ENCODE measurements around the gene BNC2.

- TF ChIP-seq, protein P1, sequence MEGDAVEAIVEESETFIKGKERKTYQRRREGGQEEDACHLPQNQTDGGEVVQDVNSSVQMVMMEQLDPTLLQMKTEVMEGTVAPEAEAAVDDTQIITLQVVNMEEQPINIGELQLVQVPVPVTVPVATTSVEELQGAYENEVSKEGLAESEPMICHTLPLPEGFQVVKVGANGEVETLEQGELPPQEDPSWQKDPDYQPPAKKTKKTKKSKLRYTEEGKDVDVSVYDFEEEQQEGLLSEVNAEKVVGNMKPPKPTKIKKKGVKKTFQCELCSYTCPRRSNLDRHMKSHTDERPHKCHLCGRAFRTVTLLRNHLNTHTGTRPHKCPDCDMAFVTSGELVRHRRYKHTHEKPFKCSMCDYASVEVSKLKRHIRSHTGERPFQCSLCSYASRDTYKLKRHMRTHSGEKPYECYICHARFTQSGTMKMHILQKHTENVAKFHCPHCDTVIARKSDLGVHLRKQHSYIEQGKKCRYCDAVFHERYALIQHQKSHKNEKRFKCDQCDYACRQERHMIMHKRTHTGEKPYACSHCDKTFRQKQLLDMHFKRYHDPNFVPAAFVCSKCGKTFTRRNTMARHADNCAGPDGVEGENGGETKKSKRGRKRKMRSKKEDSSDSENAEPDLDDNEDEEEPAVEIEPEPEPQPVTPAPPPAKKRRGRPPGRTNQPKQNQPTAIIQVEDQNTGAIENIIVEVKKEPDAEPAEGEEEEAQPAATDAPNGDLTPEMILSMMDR (IDR thresholded peaks at IDR 0.05; ENCODE audit: low read length) = no peak
- no peak for TF ChIP-seq EZH2 (IDR thresholded peaks at IDR 0.05; ENCODE audit: borderline replicate concordance, low read length)
Measured at GRCh38 chr9:16828340-16829281, 41.9 kb downstream of the BNC2 start.
